Suprapubic skin (tissue), 4 donors: ENCODE results near the gene VPS52.

Source experiments
- POLR2A ChIP-seq, 2 donors: fragments of 450-650 bp; IDR thresholded peaks; one replicate each; pipeline ENCODE4 v1.6.1; 2017; ENCODE audit warnings: antibody characterized with exemption in 2 of 2, mild to moderate bottlenecking in 2 of 2, moderate library complexity in 2 of 2
- POLR2AphosphoS5 ChIP-seq, 3 donors: sonication (generic); formaldehyde crosslinking; IDR thresholded peaks; one replicate each; pipeline ENCODE4 v1.6.1; 2017; ENCODE audit warnings: antibody characterized with exemption in 3 of 3
- TF ChIP-seq, protein P1 (sequence below), 2 donors: fragments of 200-600 bp in 1 of 2; fragments of 450-650 bp in 1 of 2; sonication (generic) in 1 of 2; IDR thresholded peaks; one replicate each; pipeline ENCODE4 v1.5.1; 2016 to 2019; ENCODE audit warnings: antibody characterized with exemption in 2 of 2, mild to moderate bottlenecking in 1 of 2, moderate library complexity in 1 of 2

DNA sequence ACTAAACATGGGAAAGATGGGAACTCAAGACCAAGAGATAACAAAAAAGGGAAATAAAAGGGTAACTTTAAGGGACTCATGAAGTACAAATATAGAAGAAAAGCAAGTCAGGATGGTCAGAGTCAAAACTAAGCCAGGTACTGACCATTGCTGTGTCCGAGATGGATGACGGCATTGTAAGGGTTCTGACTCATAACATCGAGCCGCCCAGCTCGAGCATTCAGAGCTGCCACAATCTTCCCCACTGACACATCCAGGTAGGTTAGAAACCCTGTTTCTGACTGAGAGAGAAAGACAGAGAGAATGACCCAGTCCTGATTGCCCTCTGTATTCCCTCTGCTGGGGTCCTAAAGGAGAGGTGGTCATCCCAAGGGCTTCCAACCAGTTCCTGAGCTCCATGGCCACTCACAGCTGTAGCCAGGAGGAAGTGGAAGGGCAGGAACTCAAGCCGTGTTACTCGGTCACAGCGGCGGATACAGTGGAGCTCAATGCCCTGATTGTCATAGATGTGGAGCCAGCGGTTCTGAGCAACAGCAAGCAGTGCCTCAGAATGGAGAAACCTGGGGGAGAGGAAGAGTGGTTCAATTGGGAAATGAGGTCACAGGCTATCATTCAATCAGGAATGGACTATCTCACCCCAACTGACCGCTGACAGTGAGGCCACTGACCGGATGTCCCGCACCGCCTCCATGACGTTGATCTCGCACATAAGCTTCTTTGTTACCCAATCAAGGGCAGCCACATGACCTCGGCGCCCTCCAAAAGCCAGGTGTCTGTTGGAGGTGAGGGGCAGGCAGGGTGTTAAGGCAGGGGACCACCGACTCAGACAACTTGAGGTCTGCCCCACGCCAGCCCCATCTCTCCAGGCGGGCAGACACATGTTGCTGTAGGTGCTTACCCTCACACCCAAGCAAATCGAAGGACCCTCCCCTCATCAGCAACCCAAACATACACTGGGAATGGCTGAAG is 15.6 kb upstream of the VPS52 start:
- TF ChIP-seq POLR2AphosphoS5 (IDR thresholded peaks at IDR 0.05) (no peak), POLR2A (IDR thresholded peaks at IDR 0.05) (no peak)
- TF ChIP-seq, protein P1, sequence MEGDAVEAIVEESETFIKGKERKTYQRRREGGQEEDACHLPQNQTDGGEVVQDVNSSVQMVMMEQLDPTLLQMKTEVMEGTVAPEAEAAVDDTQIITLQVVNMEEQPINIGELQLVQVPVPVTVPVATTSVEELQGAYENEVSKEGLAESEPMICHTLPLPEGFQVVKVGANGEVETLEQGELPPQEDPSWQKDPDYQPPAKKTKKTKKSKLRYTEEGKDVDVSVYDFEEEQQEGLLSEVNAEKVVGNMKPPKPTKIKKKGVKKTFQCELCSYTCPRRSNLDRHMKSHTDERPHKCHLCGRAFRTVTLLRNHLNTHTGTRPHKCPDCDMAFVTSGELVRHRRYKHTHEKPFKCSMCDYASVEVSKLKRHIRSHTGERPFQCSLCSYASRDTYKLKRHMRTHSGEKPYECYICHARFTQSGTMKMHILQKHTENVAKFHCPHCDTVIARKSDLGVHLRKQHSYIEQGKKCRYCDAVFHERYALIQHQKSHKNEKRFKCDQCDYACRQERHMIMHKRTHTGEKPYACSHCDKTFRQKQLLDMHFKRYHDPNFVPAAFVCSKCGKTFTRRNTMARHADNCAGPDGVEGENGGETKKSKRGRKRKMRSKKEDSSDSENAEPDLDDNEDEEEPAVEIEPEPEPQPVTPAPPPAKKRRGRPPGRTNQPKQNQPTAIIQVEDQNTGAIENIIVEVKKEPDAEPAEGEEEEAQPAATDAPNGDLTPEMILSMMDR (IDR thresholded peaks at IDR 0.05), result no peak
